EL (cell line): ENCODE measurements around the gene LINC01488.

Source experiments
- DNase-seq: peaks from one replicate; pipeline ENCODE4 v3.0.0-alpha.2; 2016

The LINC01488 gene

DNA sequence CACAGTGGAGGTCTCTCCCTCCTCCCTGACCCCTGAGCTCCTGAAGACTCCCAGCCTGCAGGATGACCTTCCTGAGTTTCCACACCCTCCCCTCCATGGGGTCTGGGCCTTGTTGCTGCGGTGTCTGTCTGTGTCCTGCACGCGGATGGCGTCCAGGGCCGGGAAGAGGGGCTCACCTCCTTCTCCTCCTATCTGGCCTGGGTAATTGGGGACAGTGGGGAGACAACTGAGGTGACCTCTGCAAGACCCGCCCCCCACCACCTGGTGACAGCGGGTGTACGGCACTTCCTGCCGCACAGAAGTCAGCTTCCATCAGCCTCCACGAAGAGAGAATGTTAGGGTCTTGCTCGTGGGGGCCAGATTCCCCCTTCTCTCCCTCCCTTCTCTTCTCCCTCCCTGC, 31.7 kb downstream of the LINC01488 start:
- DNase-seq, result no peak

DNA sequence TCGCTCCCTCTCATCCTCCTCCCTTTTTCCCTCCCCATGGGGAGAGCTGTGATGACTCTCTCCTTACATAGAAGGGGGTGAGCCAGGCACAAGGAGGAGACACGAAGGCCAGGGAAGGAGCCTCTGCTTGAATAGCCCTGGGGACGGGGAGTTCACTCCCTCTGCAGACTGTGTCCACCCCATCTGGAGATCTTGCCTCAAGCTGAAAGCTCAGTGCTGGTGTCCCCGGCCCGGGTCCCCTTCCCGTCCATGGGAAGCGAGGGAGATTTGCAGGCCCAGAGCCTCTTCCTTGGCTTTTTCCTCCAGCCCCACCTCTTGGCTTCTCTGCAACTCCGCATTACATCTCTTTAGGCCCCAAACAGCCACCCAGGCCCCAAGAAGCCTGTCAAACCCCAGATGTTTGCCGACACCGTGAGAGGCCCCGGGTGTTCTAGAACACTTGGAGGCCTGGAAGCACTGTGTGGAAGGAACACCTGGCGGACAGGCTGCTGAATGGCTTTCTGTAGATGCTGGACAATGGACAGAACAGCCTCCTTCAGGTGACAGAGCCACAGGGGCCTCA, 32.3 kb downstream of the LINC01488 start:
- no peak for DNase-seq

DNA sequence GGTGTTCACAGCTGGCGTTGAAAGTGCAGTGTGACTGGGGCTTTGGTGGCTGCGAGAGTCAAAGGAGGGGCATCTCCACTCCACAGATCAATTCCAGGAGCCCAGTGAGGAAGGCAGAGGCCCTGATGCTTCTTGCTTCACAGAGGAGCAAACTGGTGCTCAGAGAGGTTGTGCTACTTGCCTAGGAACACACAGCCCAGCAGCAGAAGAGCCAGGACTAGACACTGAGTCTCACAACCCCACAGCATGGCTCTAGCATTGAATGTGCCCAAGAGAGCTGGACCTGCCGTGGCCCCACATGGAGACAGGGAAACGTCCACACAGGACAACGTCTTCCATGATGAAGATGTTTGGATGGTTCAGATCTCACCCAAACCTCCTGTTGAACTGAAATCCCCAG, 33.3 kb downstream of the LINC01488 start:
- DNase-seq, result no peak

DNA sequence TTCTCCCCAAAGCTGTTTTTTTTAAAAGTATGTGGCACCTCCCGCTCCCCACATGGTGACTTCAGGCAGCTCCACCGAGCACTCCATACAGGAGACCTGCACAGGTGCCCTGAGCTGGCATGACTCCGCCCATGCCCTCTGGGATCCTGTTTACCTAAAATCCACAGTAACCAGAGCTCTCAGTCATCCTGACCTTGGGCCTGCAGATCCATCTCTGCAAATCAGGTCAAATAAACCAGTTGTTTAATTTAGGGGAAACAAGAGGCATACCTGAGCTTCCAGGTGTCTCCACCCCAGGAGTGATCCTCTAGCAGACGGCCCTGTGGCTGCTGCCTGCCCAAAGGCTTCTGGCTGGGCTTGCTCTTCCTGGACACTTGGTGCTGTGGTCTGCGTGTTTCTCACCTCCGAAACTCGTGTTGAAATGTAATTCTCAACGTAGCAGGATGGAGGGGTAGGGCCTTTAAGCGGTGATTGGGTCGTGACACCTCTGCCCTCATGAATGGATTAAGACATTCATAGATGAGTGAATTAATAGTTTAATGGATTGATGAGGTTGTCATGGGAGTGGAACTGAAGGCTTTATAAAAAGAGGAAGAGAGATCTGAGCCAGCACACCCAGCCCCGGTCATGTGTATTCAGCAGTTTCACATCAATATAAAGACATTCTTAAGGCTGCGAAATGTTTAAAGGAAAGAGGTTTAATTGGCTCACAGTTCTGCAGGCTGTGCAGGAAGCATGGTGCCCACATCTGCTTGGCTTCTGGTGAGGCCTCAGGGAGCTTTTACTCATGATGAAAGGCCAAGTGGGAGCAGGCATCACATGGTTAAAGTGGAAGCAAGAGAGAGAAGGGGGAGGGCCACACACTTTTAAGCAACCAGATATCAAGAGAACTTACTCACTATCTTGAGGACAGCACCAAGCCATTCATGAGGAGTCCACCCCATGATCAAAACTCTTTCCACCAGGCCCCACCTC, 34.1 kb downstream of the LINC01488 start:
- no peak for DNase-seq

DNA sequence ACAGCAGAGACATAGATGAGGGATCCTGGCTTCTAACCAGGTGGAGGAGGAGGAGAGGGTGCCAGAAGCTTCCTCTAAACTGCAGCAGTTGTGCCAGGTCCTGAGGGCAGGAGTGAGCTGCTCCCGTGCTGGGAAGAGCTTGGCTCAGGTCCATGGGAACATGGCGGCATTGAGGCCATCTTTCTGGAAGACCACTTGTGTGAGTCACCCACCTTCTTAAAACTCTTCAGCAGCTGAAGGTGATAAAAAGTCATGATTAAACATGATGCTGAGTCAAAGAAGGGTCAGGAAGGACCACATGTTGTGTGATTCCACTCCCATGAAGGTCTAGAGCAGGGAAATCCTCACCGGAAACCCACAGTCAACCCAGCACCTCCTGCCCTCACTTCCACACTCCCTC, 35.1 kb downstream of the LINC01488 start:
- DNase-seq, result peak; percentile 35

DNA sequence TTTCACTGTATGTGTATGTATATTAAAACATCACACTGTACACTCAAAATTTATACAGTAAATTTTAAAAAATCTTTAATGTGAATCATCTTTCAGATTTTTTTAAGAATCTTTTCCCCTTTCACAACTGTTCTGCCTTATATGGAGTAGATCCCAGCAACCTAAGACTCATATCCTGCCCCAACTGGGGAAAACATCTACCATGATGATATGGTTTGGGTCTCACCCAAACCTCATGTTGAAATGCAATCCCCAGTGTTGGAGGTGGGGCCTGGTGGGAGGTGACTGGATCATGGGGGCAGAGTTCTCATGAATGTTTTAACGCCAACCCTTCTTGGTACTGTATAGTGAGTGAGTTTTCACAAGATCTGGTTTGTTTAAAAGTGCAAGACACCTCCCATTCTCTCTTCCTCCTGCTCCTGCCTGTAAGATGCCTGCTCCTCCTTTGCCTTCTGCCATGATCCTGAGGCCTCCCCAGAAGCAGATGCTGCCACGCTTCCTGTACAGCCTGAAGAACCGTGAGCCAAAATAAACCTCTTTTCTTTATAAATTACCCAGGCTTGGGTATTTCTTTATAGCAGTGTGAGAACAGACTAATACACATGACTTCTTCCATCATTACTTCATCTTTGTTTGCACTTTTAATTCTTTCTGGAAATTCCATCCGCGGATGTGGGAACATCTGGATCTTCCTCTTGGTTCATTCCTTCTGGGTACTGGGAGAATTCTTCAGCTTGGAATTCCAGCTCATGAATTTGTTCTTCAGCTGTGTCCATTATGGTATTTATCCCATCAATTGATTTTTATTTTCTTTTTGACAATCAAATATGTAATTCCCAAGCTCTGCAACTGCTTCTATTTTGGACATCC, 36.9 kb downstream of the LINC01488 start:
- DNase-seq, result peak; percentile 83

DNA sequence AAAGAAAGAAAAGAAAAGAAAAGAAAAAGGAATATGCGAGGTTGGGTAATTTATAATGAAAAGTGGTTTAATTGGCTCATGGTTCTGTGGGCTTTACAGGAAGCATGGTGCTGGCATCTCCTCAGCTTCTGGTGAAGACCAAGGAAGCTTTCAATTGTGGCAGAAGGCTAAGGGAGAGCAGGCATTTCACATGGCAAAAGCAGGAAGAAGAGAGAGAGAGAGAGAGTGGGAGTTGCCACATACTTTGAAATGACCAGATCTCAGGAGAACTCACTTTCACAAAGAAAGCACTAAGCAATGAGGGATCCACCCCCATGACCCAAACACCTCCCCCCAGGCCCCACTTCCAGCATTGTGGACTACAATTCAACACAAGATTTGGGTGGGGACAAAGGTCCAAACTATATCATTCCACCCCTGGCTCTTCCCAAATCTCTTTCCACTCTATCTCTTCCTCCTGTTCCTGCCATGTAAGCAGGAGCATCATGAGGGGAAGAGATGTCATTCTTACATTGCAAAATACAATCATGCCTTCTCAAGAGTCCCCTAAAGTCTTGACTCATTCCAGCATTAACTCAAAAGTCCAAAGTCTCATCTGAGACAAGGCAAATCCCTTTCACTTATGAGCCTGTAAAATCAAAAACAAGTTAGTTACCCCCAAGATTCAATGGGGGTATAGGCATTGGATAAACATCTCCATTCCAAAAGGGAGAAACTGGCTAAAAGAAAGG, 38.9 kb downstream of the LINC01488 start:
- DNase-seq, result no peak

DNA sequence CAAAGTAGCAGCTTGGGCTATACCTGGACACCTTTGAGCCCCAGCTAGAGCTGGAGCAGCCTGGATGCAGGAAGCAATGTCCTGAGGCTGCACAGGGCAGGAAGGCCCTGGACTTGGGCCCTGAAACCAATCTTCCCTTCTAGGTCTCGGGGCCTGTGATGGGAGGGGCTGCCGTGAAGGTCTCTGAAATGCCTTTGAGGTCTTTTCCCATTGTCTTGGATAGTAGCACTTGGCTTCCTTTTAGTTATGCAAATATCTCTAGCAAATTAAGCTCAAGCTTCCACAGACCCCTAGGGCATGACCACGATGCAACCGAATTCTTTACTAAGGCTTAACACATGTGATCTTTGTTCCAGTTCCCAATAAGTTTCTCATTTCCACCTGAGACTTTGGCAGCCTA, 40.0 kb downstream of the LINC01488 start:
- DNase-seq, result no peak

DNA sequence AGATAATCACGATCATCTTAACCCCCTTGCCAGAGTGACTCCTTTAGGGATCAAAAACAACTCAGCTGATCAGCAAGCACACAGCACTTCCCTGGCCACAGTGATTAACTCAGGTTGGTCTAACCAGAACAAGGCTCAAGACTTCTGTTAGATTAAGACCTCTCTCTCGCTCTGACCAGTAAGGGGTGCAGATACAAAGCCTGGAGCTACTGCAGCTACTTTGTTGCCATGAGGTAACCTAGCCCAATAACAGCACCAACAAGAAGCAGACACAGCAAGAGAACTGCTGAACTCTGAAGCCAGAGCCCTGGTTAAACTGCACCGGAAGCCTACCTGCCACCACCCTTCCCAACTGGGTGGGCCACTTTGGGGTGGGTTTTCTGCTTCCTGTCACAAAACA, 42.0 kb downstream of the LINC01488 start:
- no peak for DNase-seq

DNA sequence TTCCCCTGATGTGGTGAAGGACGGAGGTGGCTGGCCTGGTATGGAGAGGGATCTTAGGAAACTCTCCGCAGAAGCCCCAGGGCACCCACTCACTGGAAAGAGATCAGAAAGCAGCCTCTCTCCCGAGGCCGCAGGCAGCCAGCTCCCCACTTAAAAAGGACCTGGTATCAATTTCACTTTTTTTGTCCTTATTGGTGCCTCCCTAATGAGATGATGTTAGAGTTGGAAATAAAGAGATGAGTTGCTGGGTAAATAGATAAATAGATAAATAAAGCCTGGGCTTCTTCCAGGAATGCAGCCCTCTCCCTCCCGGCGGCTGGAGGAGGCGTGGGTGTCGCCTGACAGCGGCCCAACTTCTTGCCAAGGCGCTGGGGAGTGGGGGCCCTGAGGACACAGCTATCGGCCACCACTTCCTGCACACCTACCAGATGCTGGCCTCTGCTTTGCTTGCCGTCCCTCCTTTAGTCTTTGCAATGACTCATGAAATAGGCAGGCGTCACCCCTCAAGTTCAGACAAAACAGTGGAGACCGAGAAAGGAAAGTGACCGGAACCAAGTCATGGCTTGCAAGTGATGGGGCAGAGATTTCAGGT, 42.9 kb downstream of the LINC01488 start:
- peak; percentile 77 for DNase-seq

DNA sequence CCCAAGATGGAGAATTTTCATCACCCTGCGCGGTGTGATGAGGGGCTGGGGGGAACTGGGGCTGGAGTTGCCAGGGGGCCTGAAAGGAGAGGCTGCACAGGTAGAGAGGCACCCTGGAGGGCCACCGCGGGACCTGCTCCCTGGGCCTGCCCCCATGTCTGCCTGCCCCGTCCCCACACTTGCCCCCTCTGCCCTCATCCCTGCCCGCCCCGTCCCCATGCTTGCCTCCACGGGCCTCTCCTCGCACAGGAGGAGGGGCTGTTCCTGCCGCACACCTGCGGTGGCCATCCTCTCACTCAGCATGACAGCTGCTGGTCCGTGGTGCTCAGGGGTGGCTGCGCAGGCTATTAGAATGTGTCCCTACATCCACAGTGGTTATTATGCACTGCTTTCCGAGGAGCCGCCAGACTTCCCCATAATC, 43.5 kb downstream of the LINC01488 start:
- no peak for DNase-seq

DNA sequence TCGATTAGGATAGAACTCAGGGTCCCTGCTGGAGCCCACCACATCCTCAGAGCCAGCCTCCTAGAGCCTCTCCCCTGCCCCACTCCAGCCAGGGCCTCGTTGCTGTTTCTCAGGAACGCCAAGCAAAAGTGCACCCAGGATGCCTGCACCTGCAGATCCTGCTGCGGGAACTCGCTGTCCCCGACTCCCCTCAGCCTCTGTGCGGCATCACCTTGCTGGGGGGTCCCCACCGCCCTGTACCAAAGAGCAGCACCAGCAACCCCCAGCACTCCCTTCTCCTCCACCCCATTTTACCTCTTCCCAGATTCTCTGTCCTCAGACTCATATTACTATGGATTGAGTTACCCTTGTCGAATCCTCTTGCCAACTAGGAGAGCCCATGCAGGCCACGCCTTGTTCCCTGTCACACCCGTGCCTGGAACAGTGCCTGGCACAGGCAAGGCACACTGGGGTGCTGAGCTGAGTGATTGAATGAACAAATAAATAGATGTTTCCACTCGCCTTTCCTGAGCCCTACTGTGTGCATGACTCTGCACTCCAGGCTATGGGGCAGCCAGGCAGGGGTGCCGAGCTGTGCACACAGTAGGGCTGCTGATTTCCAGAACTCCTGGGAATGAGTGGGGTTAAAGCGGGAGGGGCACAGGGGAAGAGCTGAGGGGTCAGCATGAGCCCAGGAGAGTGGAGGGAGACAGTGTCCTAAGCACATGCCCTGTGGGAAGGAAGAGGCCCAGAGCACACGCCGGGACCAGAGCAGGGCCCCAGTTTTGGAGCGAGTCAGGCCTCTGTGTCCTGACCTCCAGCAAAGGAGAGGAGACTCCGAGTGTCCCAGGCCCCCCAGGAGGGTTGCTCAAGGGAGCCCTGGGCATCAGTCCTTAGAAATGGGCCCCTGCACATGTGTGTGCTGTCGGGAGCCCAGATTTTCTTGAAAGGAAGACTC, 44.3 kb downstream of the LINC01488 start:
- no peak for DNase-seq

DNA sequence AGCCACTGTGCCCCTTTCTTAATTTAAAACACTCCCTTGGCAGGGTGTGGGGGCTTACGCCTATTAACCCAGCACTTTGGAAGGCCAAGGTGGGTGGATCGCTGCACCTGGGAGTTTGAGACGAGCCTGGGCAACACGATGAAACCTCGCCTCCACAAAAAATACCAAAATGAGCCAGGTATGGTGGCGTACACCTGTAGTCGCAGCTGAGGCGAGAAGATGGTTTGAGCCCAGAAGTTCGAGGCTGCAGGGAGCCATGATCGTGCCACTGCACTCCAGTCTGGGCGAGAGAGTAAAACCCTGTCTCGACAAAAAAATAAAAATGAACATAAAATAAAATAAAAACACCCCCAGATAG, 45.0 kb downstream of the LINC01488 start:
- no peak for DNase-seq

DNA sequence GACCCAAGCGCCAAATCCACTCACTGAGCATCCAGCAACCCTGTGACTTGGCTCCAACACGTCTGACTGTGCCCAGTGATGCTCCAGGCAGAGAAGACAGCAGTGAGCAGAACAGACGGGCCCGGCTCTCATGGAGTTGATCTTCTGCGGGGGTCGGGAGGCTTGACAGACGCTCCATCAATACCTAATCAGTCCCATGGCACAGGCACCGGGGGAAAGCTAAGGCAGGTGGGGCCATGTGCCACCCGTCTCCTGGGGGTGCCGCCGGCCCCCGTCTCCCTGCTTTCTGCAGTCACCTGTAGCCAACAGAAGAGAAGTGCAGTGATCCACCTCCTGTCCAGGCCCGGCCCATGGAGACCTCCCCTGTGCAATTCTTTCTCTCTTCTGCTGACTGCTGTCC, 47.5 kb downstream of the LINC01488 start:
- DNase-seq, result no peak

DNA sequence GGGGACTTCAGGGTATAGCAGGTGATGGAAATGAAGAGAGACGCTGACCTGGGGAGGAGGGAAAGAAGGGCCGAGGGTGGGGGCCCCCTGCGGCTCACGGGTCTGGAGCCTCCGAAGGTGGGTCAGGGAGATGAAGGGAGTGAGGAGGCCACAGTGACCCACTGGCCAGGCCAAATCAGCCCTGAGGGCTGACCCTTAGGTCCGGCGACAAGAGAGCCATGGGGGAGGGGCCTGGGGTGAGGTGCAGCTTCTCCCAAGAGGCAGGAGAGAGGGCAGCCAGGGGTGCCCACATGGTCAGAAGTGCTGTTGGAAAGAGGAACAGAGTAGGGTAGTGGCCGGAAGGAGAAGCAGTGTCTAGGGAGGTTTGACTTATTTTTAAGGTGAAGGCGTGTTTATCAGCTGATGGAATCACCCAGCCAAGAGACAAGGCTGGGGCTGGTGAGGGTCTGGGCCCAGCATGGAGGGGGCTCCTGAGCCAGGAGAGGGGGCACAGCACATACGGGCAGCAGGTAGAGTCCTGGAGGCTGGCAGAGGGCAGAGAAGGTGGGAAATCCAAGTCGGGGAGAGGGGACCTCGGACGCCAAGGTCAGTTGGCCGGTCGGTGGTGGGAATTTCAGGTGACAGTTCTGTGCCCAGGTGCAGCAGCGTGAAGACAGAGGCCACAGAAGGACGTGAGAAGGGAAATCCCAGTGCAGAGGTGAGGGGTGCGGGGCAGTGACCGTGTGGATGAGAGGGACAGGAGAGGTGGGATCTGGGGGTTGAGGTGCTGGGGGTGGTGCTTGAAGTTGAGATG, 49.0 kb downstream of the LINC01488 start:
- DNase-seq, result no peak

DNA sequence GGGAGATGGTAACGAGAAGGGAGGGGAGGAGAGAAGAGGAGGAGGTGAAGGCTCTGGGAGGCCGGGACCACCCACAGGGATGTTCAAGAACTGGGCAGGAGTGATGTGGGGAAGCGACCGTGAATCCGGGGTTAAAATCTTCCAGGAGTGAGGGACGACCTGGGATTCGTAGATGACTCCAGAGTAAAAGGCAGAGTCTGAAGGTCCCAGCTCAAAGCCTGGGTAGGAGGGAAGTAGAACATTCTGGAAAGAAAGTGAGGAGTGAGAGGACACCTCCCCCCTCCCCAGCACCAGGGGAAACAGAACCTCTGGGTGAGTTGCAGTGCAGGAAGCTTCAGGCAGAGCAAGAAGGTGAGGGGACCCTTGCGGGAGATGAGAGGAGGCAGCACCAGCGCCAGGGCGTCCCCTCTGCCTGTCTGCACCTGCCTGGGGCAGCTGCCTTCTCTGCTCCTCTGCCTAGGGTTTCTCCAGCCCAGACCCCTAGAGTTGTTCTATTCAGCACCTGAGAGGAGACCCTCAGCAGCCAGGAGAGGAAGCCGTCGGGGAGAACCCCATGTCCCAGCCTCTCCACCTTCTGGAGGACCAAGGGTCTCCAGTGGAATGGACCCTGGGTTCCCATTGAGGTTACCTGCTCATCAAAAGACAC, 49.7 kb downstream of the LINC01488 start:
- DNase-seq, result no peak

DNA sequence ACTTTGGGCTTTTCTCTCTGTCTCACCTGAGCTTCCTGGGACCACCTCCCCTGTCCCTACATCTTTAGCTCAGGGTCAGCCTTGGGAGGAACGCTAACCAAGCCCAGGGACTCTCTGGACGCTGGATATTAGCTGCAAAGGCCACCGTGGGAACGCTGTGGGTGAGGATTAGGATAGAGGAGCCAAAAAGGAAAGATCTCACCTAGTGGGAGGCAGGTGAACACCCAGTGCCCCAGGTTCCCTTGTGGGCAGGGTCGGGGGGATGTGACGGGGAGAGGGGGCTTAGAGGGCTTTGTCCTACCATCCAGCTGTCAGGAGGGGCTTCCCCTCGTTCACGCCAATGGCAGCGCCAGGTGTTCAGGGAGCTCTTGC, 50.2 kb downstream of the LINC01488 start:
- no peak for DNase-seq

DNA sequence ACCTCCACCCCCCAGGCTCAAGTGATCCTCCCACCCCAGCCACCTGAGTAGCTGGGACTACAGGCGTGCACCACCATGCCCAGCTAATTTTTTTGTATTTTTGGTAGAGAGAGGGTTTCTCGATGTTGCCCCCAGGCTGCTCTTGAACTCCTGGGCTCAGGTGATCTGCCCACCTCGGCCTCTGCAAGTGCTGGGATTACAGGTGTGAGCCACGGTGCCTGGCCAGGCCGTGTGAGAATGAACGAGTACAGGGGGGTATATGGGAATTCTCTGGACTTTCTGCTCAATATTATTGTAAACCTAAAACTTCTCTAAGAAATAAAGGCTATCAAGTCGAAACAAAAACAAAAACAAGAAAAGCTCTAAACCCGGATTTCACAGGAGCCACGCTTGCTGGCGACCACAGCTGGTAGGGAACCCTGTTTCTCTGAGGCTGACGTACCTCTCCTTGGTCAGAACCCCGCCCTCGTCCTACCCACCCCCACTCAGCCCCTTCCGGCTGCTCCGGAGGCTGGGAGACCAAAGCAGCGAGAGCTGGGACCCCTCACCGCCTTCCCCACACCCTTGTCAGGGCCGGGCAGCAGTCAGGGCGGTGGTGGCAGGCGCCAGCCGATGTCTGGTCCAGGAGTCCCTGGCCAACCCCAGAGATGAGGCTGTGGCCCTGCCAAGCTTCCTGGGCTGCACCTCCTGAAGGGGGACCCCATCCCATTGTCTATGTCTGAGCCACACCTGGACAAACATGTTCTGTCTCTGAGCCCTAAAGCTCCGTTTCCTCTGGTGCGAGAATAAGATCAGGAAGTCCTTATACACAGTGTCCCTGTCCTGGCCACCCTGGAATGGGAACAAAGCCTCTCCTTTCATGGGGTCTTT, 52.1 kb downstream of the LINC01488 start:
- DNase-seq, result no peak

DNA sequence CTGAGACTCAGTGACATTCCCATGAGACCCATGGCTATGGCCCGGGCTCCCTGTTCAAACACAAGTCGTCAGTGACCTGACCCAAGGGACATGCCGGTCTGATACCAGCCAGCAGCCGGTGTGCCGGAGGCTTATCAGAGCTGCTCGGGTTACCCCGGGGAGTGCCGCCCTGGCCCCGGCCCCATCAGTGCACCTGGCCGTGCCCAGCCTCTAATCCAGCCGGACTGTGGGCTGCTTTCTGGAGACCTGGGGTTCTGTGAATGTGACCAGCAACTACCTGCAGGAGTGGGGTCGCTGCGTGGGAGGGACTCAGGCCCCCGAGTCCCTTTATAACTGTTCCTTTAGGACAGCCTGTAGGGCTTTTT, 52.7 kb downstream of the LINC01488 start:
- DNase-seq, result no peak
